HL-60 (cell line): ENCODE data around the gene FUNDC2.
A peak's percentile ranks its signal among the peaks of the same experiment; 100 is the strongest.

Source experiments
- DNase-seq, 2 experiments: peaks; one replicate each; pipeline ENCODE4 v3.0.0-alpha.2; 2010 to 2020; ENCODE audit warnings: low read depth in 1 of 2, low spot score in 1 of 2
- H3K27ac ChIP-seq: fragments of 250-450 bp; sonication (Bioruptor Pico); replicated peaks from 2 replicates; pipeline ENCODE4 v1.5.1; 2020; ENCODE audit warnings: mild to moderate bottlenecking, moderate library complexity
- H3K27me3 ChIP-seq: fragments of 250-450 bp; sonication (Bioruptor Pico); 2 replicates; pipeline ENCODE4 v1.5.1; 2021; ENCODE audit warnings: mild to moderate bottlenecking, moderate library complexity; ENCODE audit not compliant: insufficient read depth, poor library complexity, severe bottlenecking
- H3K4me3 ChIP-seq: replicated peaks from 2 replicates; pipeline ENCODE4 v1.5.1; 2011; ENCODE audit warnings: mild to moderate bottlenecking, control low read depth, low read length; ENCODE audit not compliant: insufficient read depth
- CTCF ChIP-seq: IDR thresholded peaks from one replicate; pipeline ENCODE4 v1.5.1; 2011; ENCODE audit warnings: low read length, control low read depth, inconsistent platforms; ENCODE audit not compliant: insufficient read depth
- GABPA ChIP-seq: IDR thresholded peaks from 2 replicates; pipeline ENCODE4 v1.6.1; 2012; ENCODE audit warnings: low read depth
- POLR2AphosphoS5 ChIP-seq: IDR thresholded peaks from 2 replicates; pipeline ENCODE4 v1.6.1; 2012; ENCODE audit warnings: low read depth
- SPI1 ChIP-seq: IDR thresholded peaks from 2 replicates; pipeline ENCODE4 v1.6.1; 2012; ENCODE audit warnings: low read depth, mild to moderate bottlenecking, borderline replicate concordance
- TF ChIP-seq, protein P1 (sequence below): IDR thresholded peaks from 2 replicates; pipeline ENCODE4 v1.6.1; 2012; ENCODE audit warnings: low read depth; ENCODE audit not compliant: insufficient replicate concordance

Gene FUNDC2

GRCh38 chrX:155052738-155053498 lies 26.3 kb downstream of the FUNDC2 start:
- no peak overlapping the region for H3K27ac ChIP-seq
- H3K4me3 ChIP-seq = no peak overlapping the region
- TF ChIP-seq GABPA = no peak
- no peak for TF ChIP-seq SPI1
- TF ChIP-seq CTCF = no peak
- TF ChIP-seq, protein P1, sequence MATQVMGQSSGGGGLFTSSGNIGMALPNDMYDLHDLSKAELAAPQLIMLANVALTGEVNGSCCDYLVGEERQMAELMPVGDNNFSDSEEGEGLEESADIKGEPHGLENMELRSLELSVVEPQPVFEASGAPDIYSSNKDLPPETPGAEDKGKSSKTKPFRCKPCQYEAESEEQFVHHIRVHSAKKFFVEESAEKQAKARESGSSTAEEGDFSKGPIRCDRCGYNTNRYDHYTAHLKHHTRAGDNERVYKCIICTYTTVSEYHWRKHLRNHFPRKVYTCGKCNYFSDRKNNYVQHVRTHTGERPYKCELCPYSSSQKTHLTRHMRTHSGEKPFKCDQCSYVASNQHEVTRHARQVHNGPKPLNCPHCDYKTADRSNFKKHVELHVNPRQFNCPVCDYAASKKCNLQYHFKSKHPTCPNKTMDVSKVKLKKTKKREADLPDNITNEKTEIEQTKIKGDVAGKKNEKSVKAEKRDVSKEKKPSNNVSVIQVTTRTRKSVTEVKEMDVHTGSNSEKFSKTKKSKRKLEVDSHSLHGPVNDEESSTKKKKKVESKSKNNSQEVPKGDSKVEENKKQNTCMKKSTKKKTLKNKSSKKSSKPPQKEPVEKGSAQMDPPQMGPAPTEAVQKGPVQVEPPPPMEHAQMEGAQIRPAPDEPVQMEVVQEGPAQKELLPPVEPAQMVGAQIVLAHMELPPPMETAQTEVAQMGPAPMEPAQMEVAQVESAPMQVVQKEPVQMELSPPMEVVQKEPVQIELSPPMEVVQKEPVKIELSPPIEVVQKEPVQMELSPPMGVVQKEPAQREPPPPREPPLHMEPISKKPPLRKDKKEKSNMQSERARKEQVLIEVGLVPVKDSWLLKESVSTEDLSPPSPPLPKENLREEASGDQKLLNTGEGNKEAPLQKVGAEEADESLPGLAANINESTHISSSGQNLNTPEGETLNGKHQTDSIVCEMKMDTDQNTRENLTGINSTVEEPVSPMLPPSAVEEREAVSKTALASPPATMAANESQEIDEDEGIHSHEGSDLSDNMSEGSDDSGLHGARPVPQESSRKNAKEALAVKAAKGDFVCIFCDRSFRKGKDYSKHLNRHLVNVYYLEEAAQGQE = no peak
- no peak for TF ChIP-seq POLR2AphosphoS5
- DNase-seq = no peak
- no peaks in the 10 kb centered on the region for H3K27me3 ChIP-seq

GRCh38 chrX:155053656-155054055 lies 27.0 kb downstream of the FUNDC2 start:
- no peak for DNase-seq
- no peak overlapping the region for H3K27ac ChIP-seq
- 0 out of 2 replicates have a peak, but pooled peaks have one; percentile 11 for TF ChIP-seq SPI1
- TF ChIP-seq, protein P1 = no peak
- no peak overlapping the region for H3K4me3 ChIP-seq
- H3K27me3 ChIP-seq = no peaks in the 10 kb centered on the region

- no peak for DNase-seq
- no peak for TF ChIP-seq CTCF
- no peak for TF ChIP-seq POLR2AphosphoS5
- no peak for TF ChIP-seq GABPA
- TF ChIP-seq SPI1 = no peak
- TF ChIP-seq, protein P1 = no peak
- no peak overlapping the region for H3K27ac ChIP-seq
- no peaks in the 10 kb centered on the region for H3K27me3 ChIP-seq
- H3K4me3 ChIP-seq = no peak overlapping the region
Measured at GRCh38 chrX:155054255-155054654, 27.6 kb downstream of the FUNDC2 start.
